SK-N-SH (cell line): ENCODE data around the gene MMD.

Source experiments
- CHD2 ChIP-seq: fragments of 150-350 bp; IDR thresholded peaks from 2 replicates; pipeline ENCODE4 v1.6.1; 2018; ENCODE audit warnings: low read length; ENCODE audit not compliant: partially characterized antibody
- CTCF ChIP-seq: fragments of 200-600 bp; sonication (generic); IDR thresholded peaks from 2 replicates; pipeline ENCODE4 v1.6.1; 2017; ENCODE audit warnings: antibody characterized with exemption, mild to moderate bottlenecking, moderate library complexity
- EZH2phosphoT487 ChIP-seq: fragments of 200-600 bp; sonication (generic); IDR thresholded peaks from 2 replicates; pipeline ENCODE4 v1.6.1; 2017; ENCODE audit warnings: low read depth, mixed run types, mild to moderate bottlenecking, antibody characterized with exemption, moderate library complexity, borderline replicate concordance
- GABPA ChIP-seq: IDR thresholded peaks from 2 replicates; pipeline ENCODE4 v1.4.0; 2012; ENCODE audit warnings: low read depth, mild to moderate bottlenecking
- JUND ChIP-seq: IDR thresholded peaks from 2 replicates; pipeline ENCODE4 v1.4.0; 2012
- MAX ChIP-seq: IDR thresholded peaks from 2 replicates; pipeline ENCODE4 v1.4.0; 2012; ENCODE audit warnings: low read depth
- NFIC ChIP-seq: IDR thresholded peaks from 2 replicates; pipeline ENCODE4 v1.4.0; 2012; ENCODE audit warnings: borderline replicate concordance
- REST ChIP-seq: IDR thresholded peaks from 2 replicates; pipeline ENCODE4 v1.6.1; 2012; ENCODE audit warnings: mild to moderate bottlenecking, low read depth, low read length, moderate library complexity
- RXRA ChIP-seq: IDR thresholded peaks from 2 replicates; pipeline ENCODE4 v1.4.0; 2012; ENCODE audit warnings: low read depth, mild to moderate bottlenecking, borderline replicate concordance

GRCh38 chr17:55351226-55351625 lies 70.4 kb downstream of the MMD start:
- no peak for TF ChIP-seq CTCF
- no peak for TF ChIP-seq CHD2
- TF ChIP-seq JUND, result no peak
- no peak for TF ChIP-seq REST
- TF ChIP-seq RXRA, result no peak
- TF ChIP-seq NFIC, result no peak
- TF ChIP-seq EZH2phosphoT487, result no peak
- TF ChIP-seq GABPA, result no peak
- no peak for TF ChIP-seq MAX
